ENCODE measurements around the gene CYP27C1.
"Not testable (repeated sequence)": the region's sequence is repeated elsewhere in the genome, so short reads cannot be mapped to it uniquely, and the experiment has no call there.

The CYP27C1 gene

GRCh38 chr2:127256381-127256780, 36.3 kb upstream of the CYP27C1 start:
- Histone ChIP-seq H3K9ac (ENCODE audit: low read length) (no peak overlapping the region), H3K9me3 (ENCODE audit: insufficient read depth, low read length) (no peaks in the 10 kb centered on the region), H2AFZ (ENCODE audit: low read depth, low read length) (no peak overlapping the region), H3K4me1 (ENCODE audit: low read length) (no peaks in the 10 kb centered on the region), H3K27me3 (ENCODE audit: low read depth, low read length) (no peaks in the 10 kb centered on the region), H3K4me3 (ENCODE audit: low read length) (no peak overlapping the region), H3K4me2 (ENCODE audit: low read length) (no peak overlapping the region), H4K20me1 (ENCODE audit: insufficient read depth, low read length) (no peaks in the 10 kb centered on the region), H3K36me3 (replicated peaks; ENCODE audit: low read depth, low read length) (peaks cover 30% of the 10 kb centered on the region), H3K79me2 (ENCODE audit: low read length) (no peaks in the 10 kb centered on the region), H3K27ac (ENCODE audit: low read length) (no peak overlapping the region)
- TF ChIP-seq EZH2phosphoT487 (IDR thresholded peaks at IDR 0.05; ENCODE audit: low read depth) (no peak), CTCF (IDR thresholded peaks at IDR 0.05; ENCODE audit: low read depth, low read length) (no peak)

- no peaks in the 10 kb centered on the region for H3K9me3 ChIP-seq (ENCODE audit: insufficient read depth, low read length)
- no peak overlapping the region for H3K27ac ChIP-seq (ENCODE audit: low read length)
- H3K4me3 ChIP-seq (ENCODE audit: low read length) = no peak overlapping the region
- no peak overlapping the region for H3K4me2 ChIP-seq (ENCODE audit: low read length)
- H3K36me3 ChIP-seq (replicated peaks; ENCODE audit: low read depth, low read length) = peaks cover 24% of the 10 kb centered on the region
- no peaks in the 10 kb centered on the region for H3K79me2 ChIP-seq (ENCODE audit: low read length)
- H2AFZ ChIP-seq (ENCODE audit: low read depth, low read length) = no peak overlapping the region
- H3K4me1 ChIP-seq (ENCODE audit: low read length) = no peaks in the 10 kb centered on the region
- H3K27me3 ChIP-seq (ENCODE audit: low read depth, low read length) = no peaks in the 10 kb centered on the region
- H4K20me1 ChIP-seq (ENCODE audit: insufficient read depth, low read length) = no peaks in the 10 kb centered on the region
- H3K9ac ChIP-seq (ENCODE audit: low read length) = no peak overlapping the region
- TF ChIP-seq EZH2phosphoT487 (IDR thresholded peaks at IDR 0.05; ENCODE audit: low read depth) = no peak
- no peak for TF ChIP-seq CTCF (IDR thresholded peaks at IDR 0.05; ENCODE audit: low read depth, low read length)
These were observed 35.6 kb upstream of the CYP27C1 start for GRCh38 chr2:127255721-127256120.

- Histone ChIP-seq H2AFZ (ENCODE audit: low read depth, low read length) (no peak overlapping the region), H3K36me3 (replicated peaks; ENCODE audit: low read depth, low read length) (peaks cover 20% of the 10 kb centered on the region), H3K4me2 (ENCODE audit: low read length) (no peak overlapping the region), H4K20me1 (ENCODE audit: insufficient read depth, low read length) (no peaks in the 10 kb centered on the region), H3K27me3 (ENCODE audit: low read depth, low read length) (no peaks in the 10 kb centered on the region), H3K4me1 (ENCODE audit: low read length) (no peaks in the 10 kb centered on the region), H3K9me3 (ENCODE audit: insufficient read depth, low read length) (no peaks in the 10 kb centered on the region), H3K79me2 (ENCODE audit: low read length) (no peaks in the 10 kb centered on the region), H3K9ac (ENCODE audit: low read length) (no peak overlapping the region), H3K4me3 (ENCODE audit: low read length) (no peak overlapping the region), H3K27ac (ENCODE audit: low read length) (no peak overlapping the region)
- TF ChIP-seq EZH2phosphoT487 (IDR thresholded peaks at IDR 0.05; ENCODE audit: low read depth) (no peak), CTCF (IDR thresholded peaks at IDR 0.05; ENCODE audit: low read depth, low read length) (no peak)
These were observed 35.0 kb upstream of the CYP27C1 start for GRCh38 chr2:127255146-127255545.

- H3K27me3 ChIP-seq (ENCODE audit: low read depth, low read length) = no peaks in the 10 kb centered on the region
- H3K9me3 ChIP-seq (ENCODE audit: insufficient read depth, low read length) = no peaks in the 10 kb centered on the region
- no peak overlapping the region for H3K9ac ChIP-seq (ENCODE audit: low read length)
- H3K4me3 ChIP-seq (ENCODE audit: low read length) = no peak overlapping the region
- no peaks in the 10 kb centered on the region for H3K4me1 ChIP-seq (ENCODE audit: low read length)
- peaks cover 14% of the 10 kb centered on the region for H3K36me3 ChIP-seq (replicated peaks; ENCODE audit: low read depth, low read length)
- TF ChIP-seq EZH2phosphoT487 (IDR thresholded peaks at IDR 0.05; ENCODE audit: low read depth) = no peak
- TF ChIP-seq CTCF (IDR thresholded peaks at IDR 0.05; ENCODE audit: low read depth, low read length) = no peak
- H2AFZ ChIP-seq (ENCODE audit: low read depth, low read length) = no peak overlapping the region
- H3K79me2 ChIP-seq (ENCODE audit: low read length) = no peaks in the 10 kb centered on the region
- no peaks in the 10 kb centered on the region for H4K20me1 ChIP-seq (ENCODE audit: insufficient read depth, low read length)
- H3K27ac ChIP-seq (ENCODE audit: low read length) = no peak overlapping the region
- no peak overlapping the region for H3K4me2 ChIP-seq (ENCODE audit: low read length)
These were observed 34.4 kb upstream of the CYP27C1 start for GRCh38 chr2:127254386-127254981.

- not testable (repeated sequence) for H3K9ac ChIP-seq (ENCODE audit: low read length); H3K9me3 ChIP-seq (ENCODE audit: insufficient read depth, low read length); H3K36me3 ChIP-seq (replicated peaks; ENCODE audit: low read depth, low read length); H3K4me1 ChIP-seq (ENCODE audit: low read length); H3K27me3 ChIP-seq (ENCODE audit: low read depth, low read length); H3K4me2 ChIP-seq (ENCODE audit: low read length); H2AFZ ChIP-seq (ENCODE audit: low read depth, low read length); H3K4me3 ChIP-seq (ENCODE audit: low read length); H4K20me1 ChIP-seq (ENCODE audit: insufficient read depth, low read length); H3K27ac ChIP-seq (ENCODE audit: low read length); H3K79me2 ChIP-seq (ENCODE audit: low read length)
These were observed 21.1 kb upstream of the CYP27C1 start for GRCh38 chr2:127241184-127241583.
